GM18498 (cell line): ENCODE data around the gene SPATA33.

Source experiments
- ATAC-seq: cut with Tn5 transposase; IDR thresholded peaks from one replicate; pipeline ENCODE4 v1.9.1; 2021; ENCODE audit warnings: mild to moderate bottlenecking, moderate library complexity; ENCODE audit not compliant: unreplicated experiment

The SPATA33 gene

GRCh38 chr16:89706518-89707260, 49.1 kb downstream of the SPATA33 start:
- no peak for ATAC-seq

- no peak for ATAC-seq
These were observed 50.1 kb downstream of the SPATA33 start for GRCh38 chr16:89707695-89708094.

GRCh38 chr16:89708481-89708931, 50.9 kb downstream of the SPATA33 start:
- ATAC-seq, result no peak

GRCh38 chr16:89709166-89709565, 51.5 kb downstream of the SPATA33 start:
- no peak for ATAC-seq

- no peak for ATAC-seq
These were observed 52.2 kb downstream of the SPATA33 start for GRCh38 chr16:89709716-89710432.

- no peak for ATAC-seq
These were observed 53.3 kb downstream of the SPATA33 start for GRCh38 chr16:89710709-89711564.

GRCh38 chr16:89711601-89712273, 54.1 kb downstream of the SPATA33 start:
- no peak for ATAC-seq

GRCh38 chr16:89712274-89712781, 54.7 kb downstream of the SPATA33 start:
- ATAC-seq, result no peak

GRCh38 chr16:89716493-89716892, 58.9 kb downstream of the SPATA33 start:
- ATAC-seq, result no peak

- no peak for ATAC-seq
These were observed 59.5 kb downstream of the SPATA33 start for GRCh38 chr16:89716916-89717687.

GRCh38 chr16:89717688-89718505, 60.3 kb downstream of the SPATA33 start:
- ATAC-seq, result no peak
